Ovary (tissue), 1 donor: ENCODE data around the gene S1PR1.

Experiments
- EP300 ChIP-seq: sonication (generic); formaldehyde crosslinking; IDR thresholded peaks from one replicate; pipeline ENCODE4 v1.6.1; 2017; ENCODE audit warnings: antibody characterized with exemption
- POLR2A ChIP-seq: fragments of 450-650 bp; IDR thresholded peaks from one replicate; pipeline ENCODE4 v1.6.1; 2017; ENCODE audit warnings: antibody characterized with exemption, mild to moderate bottlenecking, moderate library complexity

GRCh38 chr1:101278238-101278637 is 41.4 kb downstream of the S1PR1 start:
- TF ChIP-seq POLR2A (no peak), EP300 (no peak)
